PC-9 (cell line): ENCODE measurements around the gene KIF26B.

Source experiments
- CTCF ChIP-seq: fragments of 200-600 bp; sonication (generic); conservative IDR thresholded peaks from 2 replicates; pipeline ENCODE4 v1.6.1; 2017; ENCODE audit warnings: mixed run types, antibody characterized with exemption, mild to moderate bottlenecking, moderate library complexity
- EZH2 ChIP-seq: fragments of 200-600 bp; sonication (generic); IDR thresholded peaks from 2 replicates; pipeline ENCODE4 v1.8.0; 2017; ENCODE audit warnings: antibody characterized with exemption, low read depth

- TF ChIP-seq CTCF: no peak
- TF ChIP-seq EZH2: no peak
These were observed 531.8 kb downstream of the KIF26B start for GRCh38 chr1:245686446-245687030.
